CD4-positive, alpha-beta T cell treated with Interleukin-4 for 1 hour (primary cell): ENCODE results near the gene ATF6B.
"Not testable (repeated sequence)": the region's sequence is repeated elsewhere in the genome, so short reads cannot be mapped to it uniquely, and the experiment has no call there.

Source experiments
- DNase-seq, 2 donors: peaks; one replicate each; pipeline ENCODE4 v3.0.0-alpha.2; 2020 to 2022

Gene ATF6B

GRCh38 chr6:32153564-32154513 is 25.8 kb upstream of the ATF6B start, which contains the start of gene PPT2:
PPT2 (plus strand) TSS chr6:32154141; CDS start chr6:32154595, 454 bp downstream.
- peak; percentile 81 to 84 for DNase-seq

- no peak for DNase-seq
Observed at GRCh38 chr6:32152769-32153563, 24.9 kb upstream of the ATF6B start.

- no peak for DNase-seq
Observed at GRCh38 chr6:32151863-32152768, 24.1 kb upstream of the ATF6B start, which contains the start of gene PRRT1. PRRT1 (minus strand) TSS chr6:32151939; CDS start chr6:32151827, 112 bp downstream.

- DNase-seq = no peak
Observed at GRCh38 chr6:32151181-32151862, 23.3 kb upstream of the ATF6B start.

- no peak for DNase-seq
Observed at GRCh38 chr6:32149932-32150870, 22.2 kb upstream of the ATF6B start.

- no peak for DNase-seq
Observed at GRCh38 chr6:32149092-32149755, 21.2 kb upstream of the ATF6B start.

- peak; percentile 78 to 80 for DNase-seq
Observed at GRCh38 chr6:32148289-32149091, 20.4 kb upstream of the ATF6B start.

DNA sequence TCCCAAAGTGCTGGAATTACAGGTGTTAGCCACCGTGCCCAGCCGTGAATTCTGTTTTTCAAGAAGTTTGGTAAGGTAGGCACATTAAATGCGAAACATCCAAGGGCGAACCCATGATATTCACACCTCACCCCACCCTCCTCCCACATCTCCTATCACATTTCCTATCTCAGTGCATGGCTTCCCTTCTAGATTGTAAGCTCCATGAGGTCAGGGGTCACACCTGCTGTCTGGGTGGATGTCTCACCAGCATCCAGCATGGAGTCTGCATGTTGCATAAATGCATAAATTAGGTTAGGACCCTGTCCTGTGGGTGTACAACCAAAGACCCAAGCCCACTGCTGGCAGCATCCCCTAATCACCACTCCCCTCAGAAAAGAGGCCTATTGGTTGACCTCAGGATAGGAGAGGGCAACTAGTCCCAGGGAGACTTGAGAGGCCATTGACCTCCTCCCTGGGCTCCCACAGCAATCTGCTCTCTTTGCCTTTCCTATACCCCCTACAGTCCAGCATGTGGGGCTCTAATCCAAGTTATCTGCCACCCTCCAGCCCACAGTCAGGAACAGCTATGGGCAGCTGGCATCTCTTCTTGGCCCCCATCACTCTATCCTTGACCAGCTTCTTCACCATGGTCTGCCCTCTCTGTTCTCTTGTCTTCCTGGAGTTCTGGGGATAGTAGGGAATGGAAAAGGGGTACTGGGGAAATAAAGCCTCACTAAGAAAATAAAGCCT is 19.5 kb upstream of the ATF6B start:
- no peak for DNase-seq

DNA sequence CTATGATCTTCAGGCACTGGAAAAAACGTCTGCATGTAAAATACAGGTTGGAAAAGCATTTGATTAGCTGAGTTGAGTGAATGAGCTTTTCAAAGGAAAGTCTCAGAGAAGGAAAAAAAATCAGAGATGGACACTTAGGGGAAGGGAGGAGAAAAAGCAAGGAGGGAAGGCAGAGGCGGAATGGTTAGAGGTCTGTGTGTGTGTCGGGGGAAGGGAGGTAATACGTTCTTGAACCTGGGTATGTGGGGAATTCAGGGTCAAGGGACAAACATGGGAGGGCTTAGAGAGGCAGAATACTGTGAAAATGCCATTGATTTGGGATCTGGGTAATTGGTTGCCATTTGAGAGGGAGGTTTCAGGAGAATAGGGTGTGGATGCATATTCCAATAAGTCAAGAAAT is 18.6 kb upstream of the ATF6B start:
- no peak for DNase-seq

GRCh38 chr6:32146287-32146686 is 18.2 kb upstream of the ATF6B start:
- no peak for DNase-seq

GRCh38 chr6:32144238-32144637 is 16.2 kb upstream of the ATF6B start:
- DNase-seq = not testable (repeated sequence)

DNA sequence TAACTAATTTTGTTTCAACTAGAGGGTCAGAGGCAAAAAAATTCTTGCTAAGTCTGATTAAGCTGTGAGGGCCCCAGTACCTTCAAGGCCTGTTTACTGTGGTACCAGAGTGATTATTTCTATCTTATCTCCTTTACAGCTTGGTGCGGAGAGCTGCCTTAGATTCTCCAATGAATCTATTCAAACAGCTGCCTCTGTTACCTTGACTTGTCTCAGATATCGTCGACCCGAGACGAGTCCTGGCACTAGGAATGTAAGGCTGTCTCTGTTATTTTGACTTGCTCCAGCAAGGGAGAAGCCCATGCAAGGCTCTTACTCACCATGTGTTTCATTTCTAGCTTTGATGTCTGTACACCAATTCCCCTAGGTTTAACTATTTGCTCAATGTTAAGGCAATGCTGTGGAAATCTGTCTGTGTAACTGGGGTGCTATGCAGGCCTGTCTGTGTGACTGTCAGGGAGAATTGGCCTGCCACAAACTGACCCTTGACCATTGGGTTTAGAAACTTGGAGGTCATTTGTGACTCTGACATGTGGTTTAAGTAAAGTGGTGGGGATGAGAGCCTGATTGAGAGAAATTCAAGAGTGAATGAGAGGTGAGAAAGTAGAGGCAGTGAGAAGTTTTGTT is 12.5 kb upstream of the ATF6B start:
- DNase-seq = no peak

- no peak for DNase-seq
Observed at GRCh38 chr6:32139590-32139989, 11.5 kb upstream of the ATF6B start.

- DNase-seq = no peak
Observed at GRCh38 chr6:32137454-32137853, 9.4 kb upstream of the ATF6B start.

DNA sequence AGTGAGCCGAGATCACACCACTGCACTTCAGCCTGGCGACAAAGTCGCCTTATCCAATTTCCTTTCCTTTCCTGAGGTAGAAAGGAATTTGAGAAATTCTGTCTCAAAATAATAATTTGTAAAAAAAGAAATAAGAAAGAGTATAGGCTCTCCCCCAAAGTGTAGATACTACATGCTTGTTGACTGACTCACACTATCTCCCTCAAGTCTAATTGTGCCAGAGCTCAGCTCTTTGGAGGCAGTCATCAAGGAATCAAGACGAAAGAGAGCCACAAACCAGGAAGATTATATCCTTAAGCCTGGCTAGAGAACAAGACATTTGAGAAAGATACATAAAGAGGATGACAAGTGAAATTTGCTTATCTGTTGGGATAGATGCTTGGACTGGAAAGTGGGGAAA is 5.7 kb upstream of the ATF6B start:
- no peak for DNase-seq

DNA sequence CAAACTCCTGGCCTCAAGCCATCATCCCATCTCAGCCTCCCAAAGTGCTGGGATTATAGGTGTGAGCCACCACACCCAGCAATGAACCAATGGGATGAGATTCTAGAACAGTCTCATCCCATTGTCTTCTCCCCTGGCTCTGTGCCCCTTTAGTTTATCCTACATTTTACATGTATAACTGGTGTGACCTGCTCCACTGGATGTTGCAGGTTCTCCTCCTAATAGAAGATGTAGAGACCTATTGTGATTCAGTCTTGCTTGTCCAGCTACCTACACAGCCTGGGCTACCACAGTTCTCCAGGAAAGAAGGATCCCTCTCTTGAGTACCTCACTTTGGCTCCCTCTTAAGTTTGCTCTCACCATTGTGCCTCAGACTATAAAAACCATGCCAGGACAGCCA is 4.1 kb upstream of the ATF6B start:
- DNase-seq = no peak

DNA sequence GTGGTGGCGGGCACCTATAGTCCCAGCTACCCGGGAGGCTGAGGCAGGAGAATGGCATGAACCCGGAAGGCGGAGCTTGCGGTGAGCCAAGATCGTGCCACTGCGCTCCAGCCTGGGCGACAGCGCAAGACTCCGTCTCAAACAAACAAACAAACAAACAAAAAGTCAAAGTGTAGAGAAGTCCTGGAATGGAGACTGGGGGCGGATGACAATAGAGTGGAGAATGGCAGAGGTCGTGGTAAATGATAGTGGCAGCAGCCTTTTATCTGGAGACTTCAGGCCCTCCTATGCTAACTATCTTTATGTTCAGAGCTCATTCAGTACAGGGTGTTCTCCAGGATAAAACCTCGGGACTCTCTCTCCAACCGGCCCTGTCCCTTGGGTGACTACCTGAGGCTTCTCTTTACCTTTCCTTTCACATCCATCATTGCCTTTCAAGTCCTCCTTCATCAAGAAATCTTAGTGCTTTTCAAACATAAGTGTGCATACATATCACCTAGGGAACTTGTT is 3.4 kb upstream of the ATF6B start:
- no peak for DNase-seq
